ENCODE results near the gene SGMS1. TPM values are rescaled to one million over a fixed set of nuclear protein-coding genes. Genes with fewer than 3 reads are reported as not detected.
A peak's percentile ranks its signal among the peaks of the same experiment; 100 is the strongest.

SGMS1 gene
- polyA plus RNA-seq, 1 donor (not counting 4 experiments of a cell fraction or from before 2014, with no cell fraction given), result 18.3 TPM

DNA sequence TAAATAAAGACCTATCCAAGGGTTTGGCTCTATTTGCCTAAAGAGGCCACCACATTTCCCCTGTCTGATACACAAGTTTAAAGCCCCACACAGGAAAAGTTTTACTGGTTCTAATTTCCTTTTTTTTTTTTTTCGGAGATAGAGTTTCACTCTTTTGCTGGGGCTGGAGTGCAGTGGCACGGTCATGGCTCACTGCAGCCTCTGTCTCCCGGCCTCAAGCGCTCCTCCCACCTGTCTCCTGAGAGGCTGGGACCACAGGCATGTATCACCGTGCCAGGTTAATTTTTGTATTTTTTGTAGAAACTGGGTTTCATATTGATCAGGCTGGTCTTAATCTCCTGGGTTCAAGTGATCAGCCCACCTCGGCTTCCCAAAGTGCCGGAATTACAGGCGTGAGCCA lies 319.1 kb downstream of the SGMS1 start:
- H3K9me1 ChIP-seq (ENCODE audit: control insufficient read depth, extremely low read depth, insufficient read depth, low read length), result peaks cover 2% of the 10 kb centered on the region
- FAIRE-seq (no peak), DNase-seq (ENCODE audit: low read depth, low spot score) (no peak)
- peaks cover 2 to 16% of the 10 kb centered on the region in 2 experiments for H3K36me3 ChIP-seq (ENCODE audit: control insufficient read depth in 2 of 2, extremely low read depth in 1 of 2, insufficient read depth in 2 of 2, low read length in 2 of 2)
- no peaks in the 10 kb centered on the region for H3K79me2 ChIP-seq (ENCODE audit: control insufficient read depth, insufficient read depth, low read length)
- no peak overlapping the region for H3K27ac ChIP-seq (ENCODE audit: control insufficient read depth, insufficient read depth, low read length)
- no peaks in the 10 kb centered on the region for H3K27me3 ChIP-seq (ENCODE audit: control insufficient read depth, extremely low read depth, insufficient read depth, low read length)
- H3K9ac ChIP-seq (ENCODE audit: control insufficient read depth, extremely low read depth, insufficient read depth, low read length), result no peak overlapping the region
- H3K9me3 ChIP-seq (ENCODE audit: control insufficient read depth, low read depth, low read length), result no peaks in the 10 kb centered on the region
- dilution Hi-C loops (cut with MboI; ENCODE audit: extremely low pct_ligation_motif_present, low sequenced_read_pairs), result no loop called here
- no peak overlapping the region for H3K4me2 ChIP-seq (ENCODE audit: control insufficient read depth, extremely low read depth, insufficient read depth, low read depth, low read length)
- H3K4me3 ChIP-seq (ENCODE audit: control insufficient read depth in 2 of 3, extremely low read depth in 1 of 3, insufficient read depth in 2 of 3, low read depth in 1 of 3, low read length in 3 of 3), result no peak overlapping the region
- peaks cover 8% of the 10 kb centered on the region for H3K4me1 ChIP-seq (ENCODE audit: control insufficient read depth, extremely low read depth, insufficient read depth, low read length)
- H4K20me1 ChIP-seq (ENCODE audit: control insufficient read depth, extremely low read depth, insufficient read depth, low read length), result no peaks in the 10 kb centered on the region
- H2AFZ ChIP-seq (ENCODE audit: control insufficient read depth, low read length), result no peak overlapping the region
- TF ChIP-seq EZH2 (IDR thresholded peaks at IDR 0.05; ENCODE audit: low read length), result no peak
- TF ChIP-seq, protein P1, sequence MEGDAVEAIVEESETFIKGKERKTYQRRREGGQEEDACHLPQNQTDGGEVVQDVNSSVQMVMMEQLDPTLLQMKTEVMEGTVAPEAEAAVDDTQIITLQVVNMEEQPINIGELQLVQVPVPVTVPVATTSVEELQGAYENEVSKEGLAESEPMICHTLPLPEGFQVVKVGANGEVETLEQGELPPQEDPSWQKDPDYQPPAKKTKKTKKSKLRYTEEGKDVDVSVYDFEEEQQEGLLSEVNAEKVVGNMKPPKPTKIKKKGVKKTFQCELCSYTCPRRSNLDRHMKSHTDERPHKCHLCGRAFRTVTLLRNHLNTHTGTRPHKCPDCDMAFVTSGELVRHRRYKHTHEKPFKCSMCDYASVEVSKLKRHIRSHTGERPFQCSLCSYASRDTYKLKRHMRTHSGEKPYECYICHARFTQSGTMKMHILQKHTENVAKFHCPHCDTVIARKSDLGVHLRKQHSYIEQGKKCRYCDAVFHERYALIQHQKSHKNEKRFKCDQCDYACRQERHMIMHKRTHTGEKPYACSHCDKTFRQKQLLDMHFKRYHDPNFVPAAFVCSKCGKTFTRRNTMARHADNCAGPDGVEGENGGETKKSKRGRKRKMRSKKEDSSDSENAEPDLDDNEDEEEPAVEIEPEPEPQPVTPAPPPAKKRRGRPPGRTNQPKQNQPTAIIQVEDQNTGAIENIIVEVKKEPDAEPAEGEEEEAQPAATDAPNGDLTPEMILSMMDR (optimal IDR thresholded peaks at IDR 0.05 in 1 of 3, IDR thresholded peaks at IDR 0.05 in 1 of 3, conservative IDR thresholded peaks at IDR 0.05 in 1 of 3; ENCODE audit: extremely low read depth in 1 of 3, insufficient read depth in 2 of 3, low read length in 3 of 3), result no peak

DNA sequence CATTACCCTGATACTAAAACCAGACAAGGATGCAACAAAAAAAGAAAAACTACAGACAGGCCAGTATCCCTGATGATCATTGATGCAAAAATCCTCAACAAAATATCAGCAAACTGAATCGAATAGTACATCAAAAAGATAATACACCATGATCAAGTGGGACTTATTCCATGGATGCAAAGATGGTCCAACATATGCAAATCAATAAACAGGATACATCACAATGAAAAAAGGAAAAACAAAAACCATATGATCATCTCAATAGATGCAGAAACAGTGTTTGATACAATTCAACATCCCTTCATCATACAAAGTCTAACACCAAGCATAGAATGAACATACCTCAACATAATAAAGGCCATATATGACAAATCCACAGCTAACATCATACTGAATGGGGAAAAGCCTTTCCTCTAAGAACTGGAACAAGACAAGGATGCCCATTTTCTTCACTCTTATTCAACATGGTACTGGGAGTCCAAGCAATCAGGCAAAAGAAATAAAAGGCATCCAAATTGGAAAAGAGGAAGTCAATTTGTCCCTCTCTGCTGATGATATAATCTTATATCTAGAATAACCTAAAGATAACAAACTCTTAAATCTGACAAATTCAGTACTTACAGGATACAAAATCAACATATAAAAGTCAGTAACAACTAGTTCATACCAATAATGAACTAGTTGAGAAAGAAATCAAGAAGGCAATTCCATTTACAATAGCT lies 323.6 kb downstream of the SGMS1 start:
- Histone ChIP-seq H3K36me3 (ENCODE audit: control insufficient read depth in 2 of 2, extremely low read depth in 1 of 2, insufficient read depth in 2 of 2, low read length in 2 of 2) (no peaks in the 10 kb centered on the region), H3K27ac (ENCODE audit: control insufficient read depth, insufficient read depth, low read length) (no peak overlapping the region), H3K4me3 (ENCODE audit: control insufficient read depth in 2 of 3, extremely low read depth in 1 of 3, insufficient read depth in 2 of 3, low read depth in 1 of 3, low read length in 3 of 3) (no peak overlapping the region), H4K20me1 (ENCODE audit: control insufficient read depth, extremely low read depth, insufficient read depth, low read length) (no peaks in the 10 kb centered on the region), H2AFZ (ENCODE audit: control insufficient read depth, low read length) (no peak overlapping the region), H3K4me2 (ENCODE audit: control insufficient read depth, extremely low read depth, insufficient read depth, low read depth, low read length) (no peak overlapping the region), H3K9me1 (ENCODE audit: control insufficient read depth, extremely low read depth, insufficient read depth, low read length) (no peaks in the 10 kb centered on the region), H3K27me3 (ENCODE audit: control insufficient read depth, extremely low read depth, insufficient read depth, low read length) (no peaks in the 10 kb centered on the region), H3K9ac (ENCODE audit: control insufficient read depth, extremely low read depth, insufficient read depth, low read length) (no peak overlapping the region), H3K4me1 (ENCODE audit: control insufficient read depth, extremely low read depth, insufficient read depth, low read length) (peaks cover 8% of the 10 kb centered on the region), H3K79me2 (ENCODE audit: control insufficient read depth, insufficient read depth, low read length) (no peaks in the 10 kb centered on the region), H3K9me3 (ENCODE audit: control insufficient read depth, low read depth, low read length) (no peaks in the 10 kb centered on the region)
- no peak for TF ChIP-seq EZH2 (IDR thresholded peaks at IDR 0.05; ENCODE audit: low read length)
- TF ChIP-seq, protein P1 (optimal IDR thresholded peaks at IDR 0.05 in 1 of 3, IDR thresholded peaks at IDR 0.05 in 1 of 3, conservative IDR thresholded peaks at IDR 0.05 in 1 of 3; ENCODE audit: extremely low read depth in 1 of 3, insufficient read depth in 2 of 3, low read length in 3 of 3), result no peak
- dilution Hi-C loops (cut with MboI; ENCODE audit: extremely low pct_ligation_motif_present, low sequenced_read_pairs), result no loop called here
- DNase-seq (ENCODE audit: low read depth, low spot score) (no peak), FAIRE-seq (peak; percentile 23)
